ENCODE data around the gene MRPL9.

MRPL9 gene

DNA sequence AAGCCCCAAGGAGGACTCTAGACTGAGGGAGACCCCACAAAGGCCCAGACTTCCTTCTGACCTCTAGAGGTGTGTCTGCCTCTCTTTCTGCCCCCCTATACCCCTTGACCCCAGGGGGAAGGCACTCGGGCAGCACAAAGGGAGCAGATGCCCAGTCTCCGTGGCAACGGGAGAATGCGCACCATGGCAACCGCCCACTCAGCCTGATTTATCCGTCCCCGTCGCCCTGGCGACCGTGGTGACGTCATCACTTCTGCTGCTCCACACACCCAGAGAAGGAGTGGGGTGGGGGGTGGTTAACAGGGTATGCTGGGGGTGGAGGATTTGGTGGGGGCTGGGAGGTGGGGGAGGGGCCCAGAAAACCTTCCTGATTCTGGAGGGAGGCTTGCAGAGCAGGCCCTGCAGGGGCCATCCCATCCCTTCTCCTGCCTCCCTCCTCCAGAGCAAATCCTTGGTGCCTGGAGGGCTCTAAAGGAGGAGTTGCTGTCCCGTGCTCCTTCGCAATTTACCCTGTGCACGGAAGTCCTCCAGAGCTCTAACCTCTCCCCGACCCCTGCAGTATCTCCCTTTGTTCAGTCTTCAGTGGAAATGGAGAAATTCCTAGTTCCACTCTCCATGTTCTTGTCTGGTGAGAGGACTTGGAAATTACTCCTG is 53.0 kb downstream of the MRPL9 start:
- peak; percentile 51 for DNase-seq (ENCODE audit: low spot score)

Data from NAMALWA (cell line).